HL-60 (cell line): ENCODE data around the gene JARID2.

Experiments used
- DNase-seq, 2 experiments: peaks; one replicate each; pipeline ENCODE4 v3.0.0-alpha.2; 2010 to 2020; ENCODE audit warnings: low read depth in 1 of 2, low spot score in 1 of 2
- H3K27ac ChIP-seq: fragments of 250-450 bp; sonication (Bioruptor Pico); replicated peaks from 2 replicates; pipeline ENCODE4 v1.5.1; 2020; ENCODE audit warnings: mild to moderate bottlenecking, moderate library complexity
- H3K27me3 ChIP-seq: fragments of 250-450 bp; sonication (Bioruptor Pico); 2 replicates; pipeline ENCODE4 v1.5.1; 2021; ENCODE audit warnings: mild to moderate bottlenecking, moderate library complexity; ENCODE audit not compliant: insufficient read depth, poor library complexity, severe bottlenecking
- H3K4me3 ChIP-seq: replicated peaks from 2 replicates; pipeline ENCODE4 v1.5.1; 2011; ENCODE audit warnings: mild to moderate bottlenecking, control low read depth, low read length; ENCODE audit not compliant: insufficient read depth
- CTCF ChIP-seq: IDR thresholded peaks from one replicate; pipeline ENCODE4 v1.5.1; 2011; ENCODE audit warnings: low read length, control low read depth, inconsistent platforms; ENCODE audit not compliant: insufficient read depth
- GABPA ChIP-seq: IDR thresholded peaks from 2 replicates; pipeline ENCODE4 v1.6.1; 2012; ENCODE audit warnings: low read depth
- POLR2AphosphoS5 ChIP-seq: IDR thresholded peaks from 2 replicates; pipeline ENCODE4 v1.6.1; 2012; ENCODE audit warnings: low read depth
- REST ChIP-seq: IDR thresholded peaks from 2 replicates; pipeline ENCODE4 v1.6.1; 2012; ENCODE audit warnings: low read depth; ENCODE audit not compliant: insufficient replicate concordance
- SPI1 ChIP-seq: IDR thresholded peaks from 2 replicates; pipeline ENCODE4 v1.6.1; 2012; ENCODE audit warnings: low read depth, mild to moderate bottlenecking, borderline replicate concordance

Gene JARID2

GRCh38 chr6:15496345-15497131 is 250.7 kb downstream of the JARID2 start:
- H3K27me3 ChIP-seq, result no peaks in the 10 kb centered on the region
- no peak for DNase-seq
- TF ChIP-seq CTCF, result no peak
- TF ChIP-seq POLR2AphosphoS5, result no peak
- TF ChIP-seq REST, result no peak
- TF ChIP-seq GABPA, result no peak
- no peak for TF ChIP-seq SPI1
- no peak overlapping the region for H3K27ac ChIP-seq
- no peak overlapping the region for H3K4me3 ChIP-seq

GRCh38 chr6:15498640-15499039 is 252.8 kb downstream of the JARID2 start:
- no peak for TF ChIP-seq POLR2AphosphoS5
- no peak for TF ChIP-seq GABPA
- TF ChIP-seq CTCF, result no peak
- TF ChIP-seq SPI1, result no peak
- no peak for TF ChIP-seq REST
- Histone ChIP-seq H3K27me3 (no peaks in the 10 kb centered on the region), H3K27ac (no peak overlapping the region), H3K4me3 (no peak overlapping the region)
- no peak for DNase-seq

- Histone ChIP-seq H3K27me3 (no peaks in the 10 kb centered on the region), H3K27ac (no peak overlapping the region), H3K4me3 (no peak overlapping the region)
- no peak for TF ChIP-seq GABPA
- TF ChIP-seq REST, result no peak
- TF ChIP-seq CTCF, result no peak
- TF ChIP-seq POLR2AphosphoS5, result no peak
- DNase-seq, result no peak
Observed at GRCh38 chr6:15499125-15499524, 253.3 kb downstream of the JARID2 start.
